Endothelial cell of umbilical vein (primary cell): ENCODE measurements around the gene ZIC5. TPM values are rescaled to one million over a fixed set of nuclear protein-coding genes. Genes with fewer than 3 reads are reported as not detected.

Experiments used
- polyA plus RNA-seq, 4 experiments: library from polyadenylated mRNA; depleted of rRNA in 3 of 4; stranded (reverse) in 3 of 4; unstranded in 1 of 4; fragments of >200 nt; gene quantifications; 2 replicates each; pipeline versions ENCODE4 v1.2.1 to v1.2.3, GENCODE V29; 2011 to 2012; ENCODE audit warnings: missing spikeins in 1 of 4
- total RNA-seq: library from RNA; stranded (reverse); gene quantifications from 2 replicates; pipeline ENCODE4 v1.2.3, GENCODE V29; 2021

The ZIC5 gene
- total and polyA plus RNA-seq, 2 donors (not counting 3 experiments of a cell fraction or from before 2014, with no cell fraction given) = not detected

Other genes with a start within 250 kb of the ZIC5 start
- not detected in 2 replicates for gene ZIC2, start 10.0 kb upstream of the ZIC5 start, total RNA-seq
- gene ZIC2, start 10.0 kb upstream of the ZIC5 start, polyA plus RNA-seq = 0.03 TPM in 1 of 2 replicates, not detected in the other
- 19.8 and 20.2 TPM in 2 replicates for gene PCCA, start 117.3 kb upstream of the ZIC5 start, total RNA-seq
- gene PCCA, start 117.3 kb upstream of the ZIC5 start, polyA plus RNA-seq = 5.1 and 5.7 TPM in 2 replicates